GM12892 (cell line): ENCODE data around the gene SRP68.

ENCODE experiments used
- POLR2A ChIP-seq: IDR thresholded peaks from 2 replicates; pipeline ENCODE4 v1.6.1; 2011; ENCODE audit warnings: low read depth, low read length, control low read depth
- TAF1 ChIP-seq: IDR thresholded peaks from 2 replicates; pipeline ENCODE4 v1.6.1; 2011; ENCODE audit warnings: low read depth, mild to moderate bottlenecking, control low read depth, low read length, borderline replicate concordance

DNA sequence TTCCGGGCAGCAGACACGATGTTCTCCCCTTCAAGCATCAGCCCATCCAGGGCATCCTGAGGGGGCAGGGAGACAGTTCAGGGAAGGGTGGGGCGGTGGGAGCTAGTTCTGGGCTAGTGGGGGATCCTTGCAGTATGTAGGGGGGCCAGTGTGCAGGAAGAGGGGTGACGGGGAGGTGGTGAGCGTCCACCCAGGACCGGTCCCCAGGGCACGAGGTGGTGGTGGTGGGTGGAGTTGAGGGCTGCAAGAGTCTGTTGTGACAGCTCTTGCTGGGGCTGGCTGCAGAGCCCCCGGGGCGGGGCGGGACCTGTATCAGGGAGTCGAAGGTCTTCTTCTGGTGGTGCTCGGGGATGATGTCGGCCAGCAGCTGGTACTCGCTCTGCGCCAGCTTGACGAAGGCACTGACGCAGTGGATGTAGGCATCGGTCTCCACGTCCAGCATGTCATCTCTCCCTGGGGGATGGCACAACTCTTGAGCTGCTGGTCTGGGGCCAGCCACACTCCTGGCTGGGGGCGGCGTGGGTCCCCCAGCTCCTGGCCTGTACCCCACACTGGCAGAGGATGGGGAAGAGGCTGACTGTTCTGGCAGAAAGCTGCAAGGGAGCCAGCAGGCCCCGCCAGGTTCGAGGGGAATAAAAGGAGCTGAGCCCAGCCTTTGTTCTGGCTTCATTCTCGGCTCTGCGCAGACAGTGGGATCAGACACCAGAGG lies 16.7 kb upstream of the SRP68 start:
- TF ChIP-seq POLR2A (no peak), TAF1 (no peak)
